ENCODE data around the gene C12orf43.

Gene C12orf43

DNA sequence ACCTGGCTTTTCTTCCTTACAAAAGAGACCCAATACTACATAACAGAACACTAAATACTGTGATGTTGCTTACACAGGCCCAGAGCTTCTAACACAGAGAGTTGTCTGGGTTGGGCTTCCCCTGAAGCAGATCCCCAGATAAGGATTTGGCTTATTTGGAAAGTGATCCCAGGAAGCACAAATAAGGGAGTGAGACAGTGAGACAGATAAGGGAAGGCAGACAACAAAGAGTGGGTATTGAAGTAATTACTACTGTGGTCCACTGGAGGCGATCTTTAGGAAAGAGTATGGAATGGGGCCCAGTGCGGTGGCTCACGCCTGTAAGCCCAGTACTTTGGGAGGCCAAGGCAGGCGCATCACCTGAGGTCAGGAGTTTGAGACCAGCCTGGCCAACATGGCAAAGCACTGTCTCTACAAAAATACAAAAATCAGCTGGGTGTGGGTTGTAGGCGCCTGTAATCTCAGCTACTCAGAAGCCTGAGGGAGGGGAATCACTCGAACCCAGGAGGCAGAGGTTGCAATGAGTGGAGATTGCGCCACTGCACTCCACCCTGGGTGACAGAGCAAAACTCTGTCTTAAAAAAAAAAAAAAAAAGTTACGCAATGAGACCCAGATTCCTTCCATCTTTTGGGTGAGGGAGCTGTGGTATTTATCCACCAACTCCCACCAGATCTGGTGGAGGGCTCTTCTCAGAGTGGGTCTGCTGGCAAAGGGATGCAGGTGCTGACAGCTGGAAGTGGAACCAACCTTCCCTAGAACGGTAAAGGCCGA is 10.2 kb upstream of the C12orf43 start:
- FAIRE-seq: no peak

DNA sequence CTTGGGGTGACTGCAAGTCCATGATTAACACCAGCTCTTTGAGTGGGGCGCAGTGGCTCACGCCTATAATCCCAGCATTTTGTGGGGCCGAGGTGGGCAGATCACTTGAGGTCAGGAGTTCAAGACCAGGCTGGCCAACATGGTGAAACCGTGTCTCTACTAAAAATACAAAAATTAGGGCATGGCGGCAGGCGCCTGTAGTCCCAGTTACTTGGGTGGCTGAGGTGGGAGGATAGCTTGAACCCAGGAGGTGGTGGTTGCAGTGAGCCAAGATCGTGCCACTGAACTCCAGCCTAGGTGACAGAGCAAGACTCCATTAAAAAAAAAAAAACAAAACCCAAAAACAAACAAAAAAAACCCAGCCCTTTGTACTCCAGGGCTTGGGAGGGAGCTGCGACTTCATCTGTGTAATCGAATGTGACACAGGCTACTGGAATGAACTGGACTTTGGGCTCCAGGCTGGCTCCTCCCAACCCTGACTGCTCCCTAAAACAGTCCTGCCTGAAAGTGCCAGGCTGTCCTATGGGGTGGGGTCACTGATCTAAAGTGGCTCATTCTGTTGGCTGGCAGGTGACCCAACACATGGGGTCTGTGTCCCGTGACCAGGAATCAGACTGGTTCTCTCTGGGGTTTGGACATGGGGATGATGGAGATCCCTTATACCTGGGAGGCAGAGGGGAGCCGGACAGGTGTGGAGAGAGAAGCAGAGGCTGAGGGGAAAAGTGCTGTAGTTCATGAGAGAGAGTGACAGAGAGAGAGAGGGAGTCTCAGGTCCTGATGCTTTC is 9.3 kb upstream of the C12orf43 start:
- no peak for FAIRE-seq

DNA sequence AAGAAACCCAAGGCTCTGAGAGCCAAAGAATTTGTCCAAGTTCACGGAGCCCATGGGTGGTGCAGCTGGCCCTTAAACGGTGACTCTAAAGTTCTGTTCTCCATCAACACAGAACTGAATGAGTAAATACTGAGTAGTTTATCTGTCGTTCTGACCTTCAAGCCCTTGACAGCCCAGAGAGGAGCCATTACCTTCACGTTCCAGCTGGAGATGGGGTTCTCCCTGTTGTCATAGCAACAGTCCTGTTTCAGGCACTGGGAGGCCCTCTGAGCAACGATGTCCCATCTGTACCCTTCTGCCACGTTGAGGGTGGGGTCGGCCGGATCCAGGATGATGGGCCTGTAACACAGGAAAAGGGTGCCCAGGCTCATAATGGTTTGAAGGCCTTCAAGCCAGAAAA is 7.5 kb upstream of the C12orf43 start:
- no peak for FAIRE-seq

DNA sequence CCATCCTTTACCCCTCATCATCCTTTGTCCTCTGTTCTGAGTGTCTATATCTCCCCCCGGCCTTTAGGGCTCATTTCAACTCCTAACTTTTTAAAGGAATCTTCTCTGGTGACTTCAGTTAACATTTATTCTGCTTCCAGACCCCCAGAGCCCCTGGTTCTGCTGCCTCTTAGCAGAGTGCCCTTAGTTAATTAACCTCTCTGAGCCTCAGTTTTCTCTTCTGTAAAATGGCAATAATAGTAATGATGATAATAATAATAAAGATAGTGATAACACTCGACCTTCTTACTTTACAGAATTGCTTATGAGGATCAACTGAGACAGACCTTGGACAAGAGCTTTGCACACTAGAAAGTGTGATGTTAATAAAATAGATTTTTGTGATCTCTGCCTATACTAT is 6.4 kb upstream of the C12orf43 start:
- FAIRE-seq: no peak

DNA sequence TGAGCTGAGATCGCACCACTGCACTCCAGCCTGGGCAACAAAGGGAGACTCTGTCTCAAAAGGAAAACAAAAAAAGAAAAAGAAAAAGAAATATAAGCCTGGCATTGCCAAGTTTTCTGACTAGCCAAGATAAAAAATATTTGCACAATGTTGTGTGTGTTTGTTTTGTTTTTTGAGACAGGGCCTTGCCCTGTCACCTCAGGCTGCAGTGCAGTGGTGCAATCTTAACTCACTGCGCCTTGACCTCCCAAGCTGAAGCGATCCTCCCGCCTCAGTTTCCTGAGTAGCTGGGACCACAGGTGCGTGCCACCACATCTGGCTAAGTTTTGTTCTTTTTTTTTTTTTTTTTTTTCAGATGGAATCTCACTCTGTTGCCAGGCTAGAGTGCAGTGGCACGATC is 5.5 kb upstream of the C12orf43 start:
- FAIRE-seq: no peak

DNA sequence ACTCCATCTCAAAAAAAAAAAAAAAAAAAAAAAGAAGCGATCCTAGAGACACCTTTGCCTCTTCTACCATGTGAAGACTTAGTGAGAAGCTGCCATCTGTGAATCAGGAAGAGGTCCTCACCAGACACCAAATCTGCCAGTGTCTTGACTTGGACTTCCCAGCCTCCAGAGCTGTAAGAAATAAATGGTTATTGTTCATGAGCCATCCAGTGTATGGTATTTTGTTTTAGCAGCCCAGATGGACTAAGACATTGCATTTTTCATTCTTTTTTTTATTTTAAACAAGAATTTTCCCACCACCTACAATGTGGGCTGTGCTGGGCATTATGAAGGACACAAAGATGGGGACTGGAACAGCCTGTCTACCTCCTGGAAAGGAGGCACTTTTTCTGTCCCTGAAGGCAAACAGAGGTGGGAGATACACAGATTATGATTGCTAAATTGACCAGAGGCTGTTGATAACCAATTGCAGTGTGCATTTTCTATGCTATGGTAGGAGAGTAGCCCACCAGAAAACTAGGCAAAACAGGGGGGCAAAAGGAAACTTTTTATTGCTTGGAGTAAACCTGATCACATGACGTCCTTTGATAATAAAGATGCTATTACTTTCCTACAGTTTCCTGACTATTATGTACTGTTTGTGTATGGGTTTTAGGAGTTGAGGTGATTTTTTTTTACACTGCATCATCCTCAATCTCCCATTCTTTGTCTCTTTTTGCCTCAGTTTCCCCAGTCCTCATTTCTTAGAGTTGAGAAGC is 2.8 kb upstream of the C12orf43 start:
- FAIRE-seq: no peak

DNA sequence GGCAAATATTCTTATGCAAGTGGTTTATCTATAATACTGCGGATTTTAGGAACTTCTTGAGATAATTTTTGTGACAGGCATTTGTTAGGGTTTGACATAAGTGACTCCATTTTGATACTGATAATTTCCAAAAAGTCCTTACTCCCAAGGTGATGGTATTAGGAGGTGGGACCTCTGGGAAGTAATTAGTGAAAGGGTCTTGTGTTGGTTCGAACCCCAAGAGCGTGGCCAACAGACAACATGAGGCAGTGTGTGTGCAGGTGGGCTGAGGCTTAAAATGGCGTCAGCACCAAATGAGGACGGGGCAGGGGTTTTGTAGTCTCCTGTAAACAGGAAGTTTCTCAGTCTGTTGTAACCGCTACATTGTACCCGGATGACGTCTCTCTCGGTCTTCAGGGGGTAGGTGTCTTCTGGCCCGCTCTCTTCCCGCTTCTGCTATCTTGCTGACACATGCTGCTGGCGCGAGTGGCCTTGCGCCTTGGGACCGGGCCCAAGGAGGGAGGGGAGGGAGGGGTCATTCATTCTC is 1.7 kb upstream of the C12orf43 start:
- no peak for FAIRE-seq

DNA sequence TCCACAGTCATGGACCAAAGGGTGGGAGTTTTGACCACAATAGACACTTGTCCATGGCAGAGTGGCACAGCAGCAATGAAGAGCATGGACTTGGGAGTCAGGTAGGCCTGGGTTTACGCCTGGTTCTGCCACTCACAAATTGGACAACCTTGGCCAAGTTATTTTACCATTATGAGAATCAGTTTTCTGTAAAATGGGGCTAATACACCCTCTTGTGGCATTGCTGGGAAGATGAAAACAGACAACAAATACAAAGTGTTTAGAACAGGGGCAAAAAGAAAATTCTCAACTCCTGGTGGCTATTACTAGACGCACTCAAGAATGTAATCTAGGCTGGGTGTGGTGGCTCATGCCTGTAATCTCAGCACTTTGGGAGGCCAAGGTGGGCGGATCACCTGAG is 2.6 kb downstream of the C12orf43 start:
- no peak for FAIRE-seq

DNA sequence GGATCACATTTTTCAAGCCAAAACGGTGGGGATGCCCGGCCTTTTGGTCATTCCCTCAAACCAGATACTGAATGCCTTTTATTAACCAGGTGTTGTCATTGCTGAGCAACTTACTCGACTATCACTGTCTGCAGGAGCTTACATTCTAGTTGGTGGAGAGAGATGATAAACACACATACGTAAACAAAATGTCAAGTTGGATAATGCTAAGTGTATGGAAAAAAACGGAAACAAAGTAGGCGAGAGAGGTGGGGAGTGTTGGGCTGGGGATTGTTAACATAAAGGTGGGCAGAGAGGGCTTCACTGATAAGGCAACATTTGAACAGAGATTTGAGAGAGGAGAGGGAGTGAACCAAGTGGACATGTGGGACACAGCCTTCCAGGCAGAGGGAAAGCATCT is 4.5 kb downstream of the C12orf43 start:
- no peak for FAIRE-seq

DNA sequence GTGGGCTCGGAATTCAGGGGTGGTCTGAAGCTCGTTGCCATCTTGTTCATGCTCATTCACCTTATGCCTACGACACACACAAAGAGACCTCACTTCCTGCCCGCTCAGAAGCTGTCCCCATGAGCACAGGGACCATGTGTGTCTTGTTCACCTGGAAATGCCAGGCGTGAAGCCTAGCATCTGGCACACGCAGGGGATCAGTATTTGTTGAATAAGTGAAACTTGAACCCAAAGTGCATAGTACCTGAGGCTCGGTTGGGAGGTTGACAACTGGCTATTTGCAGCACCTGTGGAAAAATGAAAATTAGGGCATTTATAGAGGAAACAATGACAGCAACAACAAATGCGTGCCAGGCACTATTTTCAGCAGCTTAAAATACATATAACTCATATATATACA is 5.4 kb downstream of the C12orf43 start:
- no peak for FAIRE-seq

DNA sequence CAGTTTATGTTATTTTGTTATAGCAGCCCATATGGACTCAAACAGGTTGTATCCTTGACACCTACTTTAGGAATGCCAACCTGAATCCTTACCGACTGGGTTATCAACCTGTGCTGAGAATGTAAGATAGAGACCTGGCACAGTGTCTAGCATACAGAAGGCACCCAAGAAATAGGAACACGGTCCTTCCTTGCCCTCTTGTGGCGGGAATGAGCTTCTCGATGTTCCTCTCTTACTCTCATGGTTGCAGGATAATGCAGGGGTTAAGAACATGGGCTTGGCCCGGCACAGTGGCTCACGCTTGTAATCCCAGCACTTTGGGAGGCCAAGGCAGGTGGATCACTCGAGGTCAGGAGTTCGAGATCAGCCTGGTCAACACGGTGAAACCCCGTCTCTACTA is 6.5 kb downstream of the C12orf43 start:
- FAIRE-seq: no peak

DNA sequence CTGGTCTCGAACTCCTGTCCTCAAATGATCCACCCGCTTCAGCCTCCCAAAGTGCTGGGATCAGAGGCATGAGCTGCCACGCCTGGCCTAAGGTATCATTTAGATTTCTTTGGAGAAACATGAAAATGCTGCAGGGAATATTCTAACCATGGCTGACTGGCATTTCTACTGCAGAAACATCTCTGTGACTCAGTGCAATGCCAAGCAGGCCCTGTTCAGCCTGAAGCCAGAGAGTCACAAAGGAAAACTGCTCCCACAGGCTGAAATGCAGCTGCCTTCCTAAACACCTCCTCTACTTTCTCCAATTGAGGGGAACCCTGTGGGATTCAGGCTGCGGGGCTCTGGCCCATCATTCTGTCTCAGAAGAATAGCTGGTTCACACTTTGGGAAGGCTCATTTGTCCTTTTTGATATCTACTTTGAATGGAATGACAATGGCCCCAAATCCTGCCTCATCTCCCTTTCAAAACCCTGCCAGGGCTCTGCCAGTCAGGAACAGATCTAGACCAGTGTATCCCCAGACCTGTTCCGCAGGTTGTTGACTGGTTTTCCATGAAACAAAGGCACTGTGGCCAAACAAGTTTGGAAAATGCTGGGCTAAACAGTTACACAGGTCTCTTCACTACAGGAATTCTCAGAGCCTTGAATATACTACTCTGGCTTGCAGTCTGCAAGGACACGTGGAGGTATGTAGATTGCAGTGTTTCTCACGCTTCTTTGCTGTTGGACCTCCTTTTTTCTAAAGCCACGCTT is 7.8 kb downstream of the C12orf43 start:
- no peak for FAIRE-seq

DNA sequence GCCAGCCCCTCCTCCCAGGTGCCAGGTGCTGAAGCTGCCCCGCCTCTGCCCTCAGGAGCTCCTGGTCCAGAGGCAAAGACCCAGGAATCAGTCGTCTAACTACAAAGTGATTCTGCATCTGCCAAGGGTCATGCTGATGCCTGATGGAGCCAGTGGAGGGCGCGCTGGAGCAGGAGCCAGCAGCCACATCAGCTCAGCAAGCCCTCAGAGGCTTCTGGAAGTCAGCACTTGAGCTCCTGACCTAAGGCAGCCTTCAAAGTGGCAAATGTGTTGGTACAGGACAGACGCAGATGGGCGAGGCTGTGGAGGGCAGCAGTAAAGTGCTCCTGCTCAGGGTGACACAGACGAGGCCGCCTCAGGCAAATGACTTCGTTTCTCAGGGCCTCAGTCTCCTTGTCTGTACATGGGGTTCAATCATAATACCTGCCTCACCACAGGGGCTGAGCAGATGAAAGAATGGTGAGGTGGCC is 10.9 kb downstream of the C12orf43 start:
- FAIRE-seq: no peak

DNA sequence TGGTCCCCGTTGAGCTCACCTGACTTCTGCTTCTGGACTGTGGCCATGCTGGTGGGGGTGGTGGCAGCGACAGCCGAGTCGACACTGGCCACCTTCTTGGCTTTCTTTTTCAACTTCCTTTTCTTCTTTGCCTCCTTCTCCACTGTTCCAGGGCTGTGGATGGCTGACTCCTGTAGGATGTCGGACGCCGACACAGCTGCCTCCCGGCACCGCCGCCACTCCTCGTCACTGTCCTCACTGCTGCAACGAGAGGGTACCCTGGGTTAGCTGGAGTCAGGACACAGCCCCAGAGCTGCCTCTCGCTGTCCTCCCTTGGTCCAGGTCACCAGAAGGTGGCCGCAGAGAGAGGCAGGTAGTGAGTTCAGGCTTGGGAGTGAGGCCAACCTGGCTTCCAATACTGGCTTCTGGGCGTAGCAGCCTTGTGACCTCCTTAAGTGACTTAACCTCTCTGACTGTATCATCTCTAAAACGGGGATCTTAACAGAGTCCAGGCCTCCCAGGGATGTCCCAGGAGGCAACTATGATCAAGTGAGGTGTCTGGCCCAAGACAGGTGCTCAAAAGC is 12.0 kb downstream of the C12orf43 start:
- FAIRE-seq: no peak

DNA sequence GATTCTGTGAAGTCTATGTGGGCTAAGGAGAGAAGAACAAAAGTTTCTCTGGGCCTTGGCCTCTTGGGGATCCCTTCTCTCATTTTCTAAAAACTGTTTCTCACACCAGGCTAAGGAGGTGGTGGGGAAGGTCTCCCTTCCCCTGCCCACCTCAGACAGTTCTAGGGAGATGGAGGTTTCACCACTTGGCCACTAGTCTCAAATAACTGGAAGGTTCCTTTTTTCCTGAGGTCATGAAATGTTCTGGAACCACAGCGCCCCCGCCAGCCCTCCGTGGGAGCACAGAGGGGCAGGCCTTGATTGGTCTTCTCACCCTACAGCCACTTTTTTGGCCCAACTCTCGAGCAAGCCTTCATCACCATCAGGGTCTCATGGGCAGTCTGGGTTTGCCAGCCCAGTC is 12.6 kb downstream of the C12orf43 start:
- no peak for FAIRE-seq

DNA sequence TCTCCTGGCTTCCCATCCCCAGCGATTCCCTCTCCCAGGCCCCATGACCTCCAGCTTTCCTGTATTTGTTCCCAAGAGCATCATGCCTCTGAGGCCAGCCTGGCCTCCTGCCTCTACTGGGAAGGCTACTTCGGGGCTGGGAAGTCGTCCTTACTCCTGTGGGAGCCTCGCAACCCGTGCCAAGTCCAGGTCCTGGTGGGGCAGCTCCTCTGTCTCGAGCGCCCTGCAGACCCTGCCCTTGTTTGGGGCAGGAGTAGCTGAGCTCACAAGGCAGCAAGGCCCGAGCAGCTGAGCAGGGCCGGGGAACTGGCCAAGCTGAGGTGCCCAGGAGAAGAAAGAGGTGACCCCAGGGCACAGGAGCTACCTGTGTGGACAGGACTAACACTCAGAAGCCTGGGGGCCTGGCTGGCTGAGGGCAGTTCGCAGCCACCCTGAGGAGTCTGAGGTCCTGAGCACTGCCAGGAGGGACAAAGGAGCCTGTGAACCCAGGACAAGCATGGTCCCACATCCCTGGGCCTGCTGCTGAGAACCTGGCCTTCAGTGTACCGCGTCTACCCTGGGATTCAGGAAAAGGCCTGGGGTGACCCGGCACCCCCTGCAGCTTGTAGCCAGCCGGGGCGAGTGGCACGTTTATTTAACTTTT is 14.3 kb downstream of the C12orf43 start:
- FAIRE-seq: no peak

DNA sequence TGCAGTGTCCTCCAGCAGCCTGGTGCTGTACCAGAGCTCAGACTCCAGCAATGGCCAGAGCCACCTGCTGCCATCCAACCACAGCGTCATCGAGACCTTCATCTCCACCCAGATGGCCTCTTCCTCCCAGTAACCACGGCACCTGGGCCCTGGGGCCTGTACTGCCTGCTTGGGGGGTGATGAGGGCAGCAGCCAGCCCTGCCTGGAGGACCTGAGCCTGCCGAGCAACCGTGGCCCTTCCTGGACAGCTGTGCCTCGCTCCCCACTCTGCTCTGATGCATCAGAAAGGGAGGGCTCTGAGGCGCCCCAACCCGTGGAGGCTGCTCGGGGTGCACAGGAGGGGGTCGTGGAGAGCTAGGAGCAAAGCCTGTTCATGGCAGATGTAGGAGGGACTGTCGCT is 15.2 kb downstream of the C12orf43 start:
- FAIRE-seq: no peak

DNA sequence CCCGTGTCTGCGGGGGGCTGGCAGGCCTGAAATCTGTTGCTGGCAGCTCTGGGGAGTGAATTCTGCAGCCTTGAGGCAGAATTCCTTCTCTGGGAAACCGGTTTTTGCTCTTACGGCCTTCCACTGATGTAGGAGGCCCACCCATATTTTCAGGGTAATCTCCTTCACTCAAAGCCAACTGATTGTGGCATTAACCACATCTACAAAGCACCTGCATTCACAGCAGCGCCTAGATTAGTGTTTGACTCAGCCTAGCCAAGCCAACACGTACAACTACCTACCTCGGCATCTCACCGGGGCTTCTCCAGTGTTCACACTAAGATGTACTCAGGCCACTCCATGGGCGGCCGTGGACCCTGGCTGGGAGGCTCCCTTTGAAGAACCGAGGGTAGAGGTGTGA is 15.8 kb downstream of the C12orf43 start:
- FAIRE-seq: no peak

DNA sequence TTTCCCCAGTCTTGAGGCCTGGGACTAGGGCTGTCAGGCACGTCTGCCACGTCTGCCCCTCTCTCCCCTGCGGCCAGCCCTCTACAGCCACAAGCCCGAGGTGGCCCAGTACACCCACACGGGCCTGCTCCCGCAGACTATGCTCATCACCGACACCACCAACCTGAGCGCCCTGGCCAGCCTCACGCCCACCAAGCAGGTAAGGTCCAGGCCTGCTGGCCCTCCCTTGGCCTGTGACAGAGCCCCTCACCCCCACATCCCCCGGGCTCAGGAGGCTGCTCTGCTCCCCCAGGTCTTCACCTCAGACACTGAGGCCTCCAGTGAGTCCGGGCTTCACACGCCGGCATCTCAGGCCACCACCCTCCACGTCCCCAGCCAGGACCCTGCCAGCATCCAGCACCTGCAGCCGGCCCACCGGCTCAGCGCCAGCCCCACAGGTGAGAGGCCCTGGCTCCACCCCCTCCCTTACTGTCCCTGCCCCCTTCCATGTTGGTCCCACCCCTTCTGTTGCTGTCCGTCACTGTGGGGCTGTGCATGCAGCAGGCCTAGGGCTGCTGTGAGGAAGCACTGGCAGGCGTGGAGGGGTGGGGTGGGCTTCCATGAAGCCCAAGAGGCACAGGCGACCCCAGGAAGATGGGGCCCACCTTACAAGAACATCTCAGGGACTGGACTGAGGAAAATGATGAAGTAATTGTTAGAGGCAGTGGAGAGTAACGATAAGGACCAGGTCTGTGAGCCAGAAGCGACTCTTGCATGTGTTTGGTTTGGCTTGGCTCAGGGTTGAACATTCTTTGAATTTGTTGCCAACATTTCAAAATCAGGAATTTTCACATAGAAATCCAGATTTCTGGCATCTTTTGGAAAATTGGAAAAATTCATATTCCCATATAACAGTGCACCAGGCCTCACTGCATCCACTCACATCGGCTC is 16.8 kb downstream of the C12orf43 start:
- FAIRE-seq: no peak

DNA sequence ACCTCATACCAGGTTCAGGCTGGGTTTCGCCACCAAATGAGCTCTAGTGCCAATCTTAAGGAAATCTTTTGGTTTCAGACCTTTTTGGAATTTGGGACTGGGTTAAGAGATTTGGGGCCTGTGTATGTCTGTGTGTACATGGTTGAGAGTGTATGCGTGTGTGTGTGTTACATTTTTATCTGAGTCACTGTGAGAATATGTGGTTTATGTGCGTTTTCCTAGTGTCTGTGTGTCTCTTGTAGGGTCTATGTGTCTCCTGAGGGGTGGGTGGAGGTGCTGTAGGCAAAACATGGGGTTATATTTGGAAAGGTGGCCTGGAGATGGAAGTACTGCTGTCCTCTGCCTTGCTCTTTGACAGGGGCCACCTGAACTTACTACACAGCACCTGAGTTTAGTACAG is 17.9 kb downstream of the C12orf43 start:
- no peak for FAIRE-seq

DNA sequence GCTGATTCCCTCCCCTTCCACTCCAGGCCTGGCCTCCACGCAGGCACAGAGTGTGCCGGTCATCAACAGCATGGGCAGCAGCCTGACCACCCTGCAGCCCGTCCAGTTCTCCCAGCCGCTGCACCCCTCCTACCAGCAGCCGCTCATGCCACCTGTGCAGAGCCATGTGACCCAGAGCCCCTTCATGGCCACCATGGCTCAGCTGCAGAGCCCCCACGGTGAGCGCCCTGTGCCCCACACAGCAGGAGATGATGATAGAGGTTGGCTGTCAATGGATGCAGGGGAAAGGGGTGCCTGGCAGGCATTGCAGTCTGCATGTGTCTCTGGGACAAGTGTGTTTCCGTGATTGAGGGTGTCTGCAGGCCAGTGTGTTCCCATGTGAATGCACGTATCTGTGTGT is 18.8 kb downstream of the C12orf43 start:
- FAIRE-seq: no peak

Data from colon (tissue), 2 donors.